ENCODE data around the gene MAD1L1.

MAD1L1 gene

DNA sequence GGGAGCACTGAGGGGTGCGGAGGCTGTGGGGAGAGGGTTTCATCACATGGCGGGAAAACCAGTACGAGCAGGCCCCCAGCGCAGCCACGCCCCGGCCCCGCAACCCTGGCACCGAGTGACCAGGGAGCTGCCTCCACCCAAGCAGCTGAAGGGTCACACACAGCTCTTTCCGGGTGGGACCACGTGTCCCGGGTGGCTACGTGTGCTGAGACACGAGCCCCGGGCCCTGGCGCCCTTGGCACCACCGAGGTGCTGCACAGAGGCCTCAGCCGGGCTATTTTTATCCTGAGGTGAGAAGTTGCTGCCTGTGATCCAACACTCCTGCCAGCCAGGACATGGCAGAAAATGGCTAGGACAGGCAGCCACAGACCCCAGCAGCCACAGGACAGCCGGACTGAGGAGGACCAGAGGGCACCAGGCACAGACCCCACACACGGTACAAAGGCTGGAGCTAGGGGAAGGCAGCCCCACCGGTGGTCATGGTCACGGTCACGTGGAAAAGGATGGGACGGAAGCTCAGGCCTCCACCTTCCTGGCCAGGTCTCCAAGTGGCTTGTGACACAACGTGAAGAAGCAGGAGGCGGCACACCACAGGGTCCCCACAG is 223.7 kb downstream of the MAD1L1 start:
- in situ Hi-C loops (cut with HindIII; ENCODE audit: low sequenced_read_pairs), result no loop called here
- no peak for DNase-seq (ENCODE audit: low read depth)
- no peak overlapping the region for H3K4me3 ChIP-seq (ENCODE audit: low read depth, low read length)
- TF ChIP-seq CTCF (IDR thresholded peaks at IDR 0.05; ENCODE audit: low read depth, low read length, missing control alignments), result no peak

DNA sequence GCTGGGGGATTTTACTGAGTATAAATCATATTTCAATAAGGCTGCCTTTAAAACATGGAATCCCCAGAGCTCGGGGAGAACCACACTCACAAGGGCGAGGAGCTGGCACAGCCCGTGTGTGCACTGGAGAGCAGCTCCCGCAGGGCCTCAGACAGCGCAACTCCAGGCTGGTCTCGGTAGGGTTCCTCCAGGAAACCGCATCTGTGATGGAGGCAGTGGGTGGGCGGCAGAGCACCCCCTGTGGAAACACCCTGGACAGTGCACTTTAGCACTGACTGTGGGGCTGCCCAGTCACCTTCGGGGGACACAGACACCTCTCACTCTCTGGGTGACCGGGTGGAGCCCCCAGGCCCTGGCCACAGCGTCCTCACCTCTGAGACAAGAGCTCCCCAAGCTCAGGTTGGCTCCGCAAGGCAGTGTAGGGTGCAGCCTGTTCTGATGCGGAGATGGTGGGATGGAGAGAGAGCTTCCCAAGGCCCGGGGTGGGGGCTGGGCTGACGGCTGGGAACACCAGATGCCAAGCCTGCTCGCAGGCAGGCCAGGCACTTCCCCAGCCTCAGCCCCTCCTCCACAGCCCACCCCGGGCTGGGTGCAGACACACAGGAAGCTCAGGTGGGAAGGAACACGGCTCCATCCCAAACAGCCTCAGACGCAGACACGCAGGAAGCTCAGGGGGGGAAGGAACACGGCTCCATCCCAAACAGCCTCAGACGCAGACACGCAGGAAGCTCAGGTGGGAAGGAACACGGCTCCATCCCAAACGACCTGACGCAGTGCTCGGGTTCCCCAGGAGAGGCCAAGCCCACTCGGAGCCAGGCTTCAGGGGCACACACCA is 224.4 kb downstream of the MAD1L1 start:
- no peak overlapping the region for H3K4me3 ChIP-seq (ENCODE audit: low read depth, low read length)
- in situ Hi-C loops (cut with HindIII; ENCODE audit: low sequenced_read_pairs), result no loop called here
- DNase-seq (ENCODE audit: low read depth), result no peak
- no peak for TF ChIP-seq CTCF (IDR thresholded peaks at IDR 0.05; ENCODE audit: low read depth, low read length, missing control alignments)

- in situ Hi-C loops (cut with HindIII; ENCODE audit: low sequenced_read_pairs), result no loop called here
Measured at GRCh38 chr7:2007551-2007950, 225.2 kb downstream of the MAD1L1 start.

DNA sequence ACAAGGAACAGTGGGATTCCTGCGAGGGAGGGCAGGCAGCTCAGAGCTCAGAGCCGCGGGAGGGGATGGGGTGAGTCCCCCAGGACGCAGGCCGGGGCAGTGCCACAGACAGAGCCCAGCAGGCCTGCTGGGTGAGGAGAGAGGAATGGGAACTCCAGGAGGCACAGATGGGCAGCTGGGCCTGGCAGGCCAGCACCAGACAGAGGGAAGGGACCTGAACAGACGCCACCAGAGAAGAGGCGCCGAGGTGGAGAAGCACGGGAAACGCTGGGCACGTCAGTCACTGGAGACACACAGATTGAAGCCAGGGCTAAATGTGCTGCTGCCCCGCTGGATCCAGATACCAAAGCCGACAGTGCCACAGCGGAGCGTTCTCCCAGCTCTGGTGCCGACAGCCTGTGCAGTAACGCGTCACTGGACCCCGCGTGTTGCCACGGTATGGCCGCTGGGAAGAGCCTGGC is 225.8 kb downstream of the MAD1L1 start:
- in situ Hi-C loops (cut with HindIII; ENCODE audit: low sequenced_read_pairs), result no loop called here
- no peak overlapping the region for H3K4me3 ChIP-seq (ENCODE audit: low read depth, low read length)
- no peak for DNase-seq (ENCODE audit: low read depth)
- TF ChIP-seq CTCF (IDR thresholded peaks at IDR 0.05; ENCODE audit: low read depth, low read length, missing control alignments), result no peak

More at GRCh38 chr7:2007551-2007950, 225.2 kb downstream of the MAD1L1 start:
- H3K4me3 ChIP-seq (ENCODE audit: low read depth, low read length), result no peak overlapping the region
- DNase-seq (ENCODE audit: low read depth), result no peak
- no peak for TF ChIP-seq CTCF (IDR thresholded peaks at IDR 0.05; ENCODE audit: low read depth, low read length, missing control alignments)

GRCh38 chr7:2006231-2006771 is 226.4 kb downstream of the MAD1L1 start:
- H3K4me3 ChIP-seq (ENCODE audit: low read depth, low read length), result no peak overlapping the region
- no peak for DNase-seq (ENCODE audit: low read depth)
- no peak for TF ChIP-seq CTCF (IDR thresholded peaks at IDR 0.05; ENCODE audit: low read depth, low read length, missing control alignments)
- in situ Hi-C loops (cut with HindIII; ENCODE audit: low sequenced_read_pairs), result no loop called here

- TF ChIP-seq CTCF (IDR thresholded peaks at IDR 0.05; ENCODE audit: low read depth, low read length, missing control alignments), result no peak
- H3K4me3 ChIP-seq (ENCODE audit: low read depth, low read length), result no peak overlapping the region
- in situ Hi-C loops (cut with HindIII; ENCODE audit: low sequenced_read_pairs), result no loop called here
- DNase-seq (ENCODE audit: low read depth), result no peak
Measured at GRCh38 chr7:2005786-2006185, 227.0 kb downstream of the MAD1L1 start.

All from astrocyte of the cerebellum (primary cell).